HL-60/S4 treated with retinoic acid at 250 ng/mL for 4 days and 3 days (cell line): ENCODE results near the gene ENTPD6.
"Not testable (repeated sequence)": the region's sequence is repeated elsewhere in the genome, so short reads cannot be mapped to it uniquely, and the experiment has no call there.

Experiments used
- in situ Hi-C: fragments of 300-500 bp; cut with MboI; formaldehyde crosslinking; loops from 2 replicates; pipeline ENCODE4 v1.7.0; 2022; ENCODE audit warnings: low sequenced_read_pairs

ENTPD6 gene

GRCh38 chr20:25221592-25222460, 26.3 kb downstream of the ENTPD6 start:
- in situ Hi-C loops = no loop called here

GRCh38 chr20:25222461-25223178, 27.1 kb downstream of the ENTPD6 start:
- in situ Hi-C loops = no loop called here

- in situ Hi-C loops = no loop called here
Measured at GRCh38 chr20:25223179-25223661, 27.7 kb downstream of the ENTPD6 start.

GRCh38 chr20:25223765-25224720, 28.5 kb downstream of the ENTPD6 start:
- in situ Hi-C loops = no loop called here

- in situ Hi-C loops = no loop called here
Measured at GRCh38 chr20:25224941-25225340, 29.4 kb downstream of the ENTPD6 start.

- in situ Hi-C loops = no loop called here
Measured at GRCh38 chr20:25225642-25226432, 30.3 kb downstream of the ENTPD6 start.

- in situ Hi-C loops = no loop called here
Measured at GRCh38 chr20:25226433-25227316, 31.2 kb downstream of the ENTPD6 start.

- in situ Hi-C loops = no loop called here
Measured at GRCh38 chr20:25227317-25227831, 31.9 kb downstream of the ENTPD6 start.

- in situ Hi-C loops = no loop called here
Measured at GRCh38 chr20:25229486-25230165, 34.1 kb downstream of the ENTPD6 start.

GRCh38 chr20:25230166-25230831, 34.8 kb downstream of the ENTPD6 start:
- in situ Hi-C loops = no loop called here

- in situ Hi-C loops = no loop called here
Measured at GRCh38 chr20:25233016-25233772, 37.7 kb downstream of the ENTPD6 start.

- in situ Hi-C loops = not testable (repeated sequence)
Measured at GRCh38 chr20:25234009-25234849, 38.7 kb downstream of the ENTPD6 start.

GRCh38 chr20:25236450-25237304, 41.2 kb downstream of the ENTPD6 start:
- in situ Hi-C loops = no loop called here

GRCh38 chr20:25237610-25238318, 42.3 kb downstream of the ENTPD6 start:
- in situ Hi-C loops = no loop called here
